GM21381 (cell line): ENCODE measurements around the gene B3GLCT.

Source experiments
- ATAC-seq: cut with Tn5 transposase; IDR thresholded peaks from one replicate; pipeline ENCODE4 v1.9.1; 2021; ENCODE audit warnings: mild to moderate bottlenecking, moderate library complexity; ENCODE audit not compliant: unreplicated experiment

B3GLCT gene

DNA sequence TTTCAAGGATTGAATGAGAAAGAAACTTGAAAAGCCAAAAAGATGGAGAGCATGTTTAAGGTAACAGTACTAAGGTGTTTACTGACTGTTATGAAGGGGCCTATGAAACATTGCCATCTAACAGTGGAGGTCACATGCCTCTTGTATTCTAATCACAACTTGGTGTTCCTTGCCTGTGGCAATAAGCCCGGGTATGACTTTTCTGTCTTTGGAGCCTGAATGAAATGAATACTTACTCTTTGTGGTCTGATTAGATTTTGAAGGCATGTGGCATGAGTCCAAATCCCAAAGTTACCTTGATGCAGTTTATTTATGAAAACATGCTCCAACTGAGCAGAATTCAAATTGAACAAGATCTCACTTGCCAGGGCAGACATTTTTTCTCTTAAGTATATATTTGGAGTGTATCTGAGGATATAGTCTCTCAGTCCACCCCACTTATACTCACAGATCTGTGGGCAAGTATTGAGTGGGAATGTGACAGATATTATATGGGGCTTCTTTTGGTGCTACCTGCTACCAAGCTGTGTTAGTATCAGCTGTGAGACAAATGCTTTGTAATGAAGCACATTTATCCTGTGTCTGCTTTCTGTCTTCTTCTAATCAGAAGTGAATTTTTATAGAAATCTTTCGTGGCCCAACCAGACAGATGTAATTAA, 67.5 kb downstream of the B3GLCT start:
- ATAC-seq: no peak

DNA sequence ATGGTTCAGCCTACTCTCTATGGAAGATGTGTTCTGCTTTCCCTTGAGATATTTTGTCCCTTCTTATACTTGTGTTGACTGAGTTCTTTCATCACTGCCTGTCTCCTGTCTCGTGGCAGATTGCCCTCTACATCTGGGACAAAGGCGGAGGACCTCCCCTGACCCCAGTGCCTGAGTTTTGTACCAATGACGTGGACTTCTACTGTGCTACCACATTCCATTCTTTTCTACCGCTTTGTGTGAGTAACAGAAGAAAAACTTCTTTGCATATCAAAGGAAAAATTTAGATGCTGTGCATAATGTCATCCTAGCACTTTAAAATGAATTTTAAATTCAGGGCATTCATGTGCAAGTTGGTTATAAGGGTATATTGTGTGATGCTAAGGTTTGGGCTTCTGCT, 74.6 kb downstream of the B3GLCT start:
- no peak for ATAC-seq

DNA sequence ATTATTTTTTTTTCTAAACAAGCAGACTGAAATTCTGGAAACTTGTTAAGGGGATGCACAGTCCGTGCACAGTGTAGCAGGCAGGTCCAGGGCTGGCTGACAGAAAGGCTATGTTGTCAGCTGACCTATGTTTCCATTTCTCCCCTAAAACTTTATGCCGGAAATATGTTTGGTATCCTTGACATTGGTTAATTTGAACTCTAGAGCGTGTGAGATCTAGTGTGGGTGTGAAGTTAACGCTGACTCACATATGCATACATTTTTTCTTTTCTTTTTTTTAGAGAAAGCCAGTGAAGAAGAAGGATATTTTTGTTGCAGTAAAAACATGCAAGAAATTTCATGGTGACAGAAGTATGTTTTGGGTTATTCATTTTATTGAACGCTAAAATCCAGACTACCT, 76.6 kb downstream of the B3GLCT start:
- ATAC-seq: no peak

DNA sequence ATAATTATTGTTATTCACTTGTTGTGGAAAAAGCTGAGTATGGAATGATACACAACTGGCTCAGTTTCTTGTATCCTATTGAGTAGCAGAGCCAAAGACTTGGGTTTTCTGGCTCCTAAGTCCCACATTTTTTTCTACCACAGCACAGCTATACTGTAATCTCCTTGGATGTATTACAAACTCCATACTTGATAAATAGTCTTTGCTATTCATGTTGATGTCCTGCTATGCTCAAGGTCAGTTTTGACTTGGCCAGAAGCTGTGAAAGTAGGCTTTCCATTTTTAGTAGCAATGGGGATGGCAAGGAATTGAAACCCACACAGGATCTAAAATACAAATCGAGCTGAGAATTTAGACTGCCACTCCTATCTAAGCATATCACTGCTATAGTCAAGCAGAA, 79.1 kb downstream of the B3GLCT start:
- no peak for ATAC-seq

DNA sequence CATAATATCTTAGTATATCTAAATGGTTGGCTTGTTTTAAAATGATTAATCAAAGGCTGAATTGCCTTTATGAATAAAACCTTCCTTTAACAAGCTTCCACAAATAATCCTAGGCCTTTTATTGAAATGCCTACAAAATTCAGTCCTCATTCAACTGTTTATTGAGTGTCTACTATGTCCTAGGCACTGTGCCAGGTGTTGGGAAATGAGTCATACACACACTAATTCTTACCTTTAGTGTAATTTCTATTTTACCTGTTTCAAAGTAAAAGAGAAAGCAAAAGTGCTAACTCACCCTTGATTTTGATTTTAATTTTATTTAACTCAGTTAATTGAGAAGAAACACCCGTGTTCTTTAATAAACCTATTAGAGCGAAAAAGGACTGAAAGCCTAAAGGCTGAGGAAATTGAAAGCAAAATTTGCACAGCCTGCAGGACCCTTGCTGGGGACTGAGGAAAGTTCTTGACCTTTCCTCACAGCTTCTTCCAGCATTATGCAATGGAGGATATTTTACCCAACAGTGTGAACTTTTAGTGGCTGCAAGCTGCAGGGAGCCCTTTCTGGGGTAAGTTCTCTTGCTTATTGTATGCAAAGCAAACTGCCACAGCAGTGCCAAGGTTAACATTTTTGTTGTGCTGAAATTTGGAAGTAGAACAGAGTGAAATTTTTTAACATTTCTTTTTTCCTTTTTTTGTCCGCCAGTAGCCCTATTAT, 83.1 kb downstream of the B3GLCT start:
- ATAC-seq: no peak

DNA sequence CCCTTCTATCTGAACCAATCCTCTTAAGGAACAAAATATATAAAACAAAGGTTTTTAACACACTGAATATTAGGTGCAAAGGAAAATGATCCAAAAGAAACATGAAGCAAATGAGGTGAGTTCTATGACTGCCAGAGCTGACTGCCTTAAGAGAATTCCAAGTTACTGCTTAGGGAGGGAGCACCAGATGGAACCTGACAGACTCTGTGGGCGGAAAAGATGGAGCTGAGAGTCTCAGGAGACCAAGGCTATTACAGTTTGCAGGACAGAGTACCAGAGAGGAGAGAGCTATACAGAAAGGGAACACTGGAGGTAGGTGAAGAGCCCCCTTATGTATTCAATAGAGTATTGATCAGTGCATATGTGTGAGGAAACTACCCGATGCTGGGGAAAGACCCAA, 87.2 kb downstream of the B3GLCT start:
- ATAC-seq: no peak

DNA sequence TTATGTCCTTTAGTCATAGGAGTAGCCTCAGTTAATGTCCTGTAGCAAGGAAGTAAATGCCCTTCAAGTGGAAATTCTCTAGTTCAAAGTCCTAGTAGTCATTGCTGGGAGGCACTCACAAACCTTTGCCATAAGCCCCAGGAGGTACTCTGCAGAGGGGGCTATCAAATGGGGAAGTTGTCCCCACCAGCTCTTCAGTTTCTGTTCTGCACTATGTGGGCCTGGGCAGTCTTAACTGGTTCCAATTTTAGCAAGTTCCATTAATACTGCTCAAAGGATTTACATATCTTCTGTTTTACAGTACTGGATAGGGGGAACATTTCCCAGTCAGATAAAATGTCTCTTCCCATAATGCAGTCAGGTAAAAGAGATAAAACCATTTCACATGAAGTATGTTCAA, 101.3 kb downstream of the B3GLCT start:
- ATAC-seq: no peak

DNA sequence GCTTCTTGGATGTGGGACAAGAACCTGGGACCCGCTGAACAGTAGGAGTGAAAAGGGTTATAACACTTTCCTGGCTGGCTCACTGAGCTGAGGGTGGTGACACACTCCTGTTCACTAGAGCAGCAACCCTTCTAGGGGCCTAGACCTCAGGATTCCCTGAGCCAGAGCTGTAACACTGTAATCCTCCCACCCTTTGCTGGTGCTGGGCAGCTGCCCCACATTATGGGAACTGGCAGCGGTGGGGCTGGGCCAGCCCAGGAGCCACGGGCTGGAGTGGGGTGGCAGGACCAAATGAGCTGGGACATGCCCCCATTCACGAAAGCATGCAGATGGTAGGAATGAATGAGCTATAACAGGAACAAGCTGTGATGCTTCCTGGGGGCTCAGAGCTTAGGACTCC, 110.6 kb downstream of the B3GLCT start:
- no peak for ATAC-seq

DNA sequence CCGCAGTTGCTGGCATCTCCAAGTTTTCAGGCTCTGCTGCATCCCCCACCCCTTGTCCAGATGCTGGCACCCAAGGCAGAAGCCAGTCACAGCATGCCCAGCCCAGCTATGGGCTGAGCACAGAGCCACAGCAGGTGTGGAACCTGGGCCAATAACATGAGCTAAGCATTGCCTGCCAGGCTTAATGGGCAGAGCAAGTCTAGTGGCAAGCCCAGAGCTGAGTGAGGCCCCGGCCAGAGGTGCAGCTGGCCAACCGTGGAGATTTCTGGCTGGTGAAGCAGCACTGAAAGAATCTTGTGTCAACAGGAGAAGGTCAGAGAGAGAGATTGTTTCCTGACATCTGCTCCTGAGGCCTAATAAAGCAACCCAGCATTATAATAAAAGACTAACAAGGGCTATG, 111.0 kb downstream of the B3GLCT start:
- no peak for ATAC-seq

DNA sequence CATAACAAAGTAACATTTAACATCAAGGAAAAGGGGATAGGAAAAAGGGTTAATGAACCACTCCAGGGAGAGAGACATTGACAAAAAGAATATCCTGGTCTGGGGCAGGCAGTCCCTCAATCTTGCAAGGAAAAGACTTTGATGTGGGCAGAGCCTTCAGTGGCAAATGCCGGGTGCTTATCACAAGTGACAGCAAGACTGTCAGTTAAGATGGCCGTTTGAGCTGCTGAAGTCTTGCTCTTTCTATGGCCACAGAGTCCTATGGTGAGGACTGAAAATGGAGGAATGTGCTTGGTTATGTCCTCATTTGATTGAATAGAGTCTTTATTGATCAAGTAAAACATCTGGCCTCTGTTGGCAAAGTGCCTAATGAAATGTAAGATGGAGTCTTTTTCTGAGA, 112.1 kb downstream of the B3GLCT start:
- no peak for ATAC-seq

DNA sequence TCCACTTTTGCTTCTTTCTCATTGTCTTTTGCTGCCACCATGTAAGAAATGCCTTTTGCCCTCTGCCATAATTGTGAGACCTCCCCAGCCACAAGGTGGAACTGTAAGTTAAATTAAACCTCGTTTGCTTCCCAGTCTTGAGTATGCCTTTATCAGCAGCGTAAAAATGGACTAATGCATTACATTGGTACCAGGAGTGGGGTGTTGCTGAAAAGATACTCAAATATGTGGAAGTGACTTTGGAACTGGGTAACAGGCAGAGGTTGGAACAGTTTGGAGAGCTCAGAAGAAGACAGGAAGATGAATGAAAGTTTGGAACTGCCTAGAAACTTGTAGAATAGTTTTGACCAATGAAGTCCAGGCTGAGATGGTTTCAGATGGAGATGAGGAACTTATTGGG, 115.2 kb downstream of the B3GLCT start:
- ATAC-seq: no peak

DNA sequence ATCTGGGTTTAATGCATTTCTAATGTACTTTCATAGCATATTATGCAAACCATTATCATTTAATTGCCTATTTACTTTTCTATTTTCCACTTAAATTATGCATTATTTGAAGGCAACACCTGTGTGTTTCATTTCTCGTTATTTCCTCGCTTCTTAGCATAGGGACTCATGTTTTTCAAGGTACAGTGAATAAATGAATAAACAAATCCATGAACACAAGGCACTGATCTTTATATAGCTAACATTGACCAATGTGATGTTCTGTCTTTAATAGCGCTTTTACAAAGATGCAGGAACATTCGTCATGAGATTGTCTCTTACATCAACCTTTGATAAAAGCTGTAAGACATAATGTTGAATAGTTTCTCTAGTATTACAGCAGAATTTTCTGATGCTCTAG, 121.2 kb downstream of the B3GLCT start:
- ATAC-seq: no peak

DNA sequence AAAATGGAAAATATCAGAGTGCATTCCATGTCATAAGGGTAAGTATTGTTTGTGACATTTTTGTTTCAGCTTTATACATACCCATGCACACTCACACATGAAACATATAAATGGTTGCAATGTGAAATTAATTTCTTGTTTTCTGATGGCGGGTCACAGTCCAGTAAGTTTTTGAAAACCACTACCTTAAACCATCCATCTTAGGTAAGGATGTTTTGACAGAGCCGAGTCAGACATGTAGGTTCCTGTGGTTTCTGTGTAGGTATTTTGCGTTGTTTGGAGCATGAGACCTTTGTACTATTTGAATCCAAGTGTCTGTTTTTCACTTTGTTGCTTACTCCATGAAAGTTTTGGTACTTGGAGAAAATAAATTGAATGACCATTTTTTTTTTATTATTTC, 121.7 kb downstream of the B3GLCT start:
- ATAC-seq: no peak

DNA sequence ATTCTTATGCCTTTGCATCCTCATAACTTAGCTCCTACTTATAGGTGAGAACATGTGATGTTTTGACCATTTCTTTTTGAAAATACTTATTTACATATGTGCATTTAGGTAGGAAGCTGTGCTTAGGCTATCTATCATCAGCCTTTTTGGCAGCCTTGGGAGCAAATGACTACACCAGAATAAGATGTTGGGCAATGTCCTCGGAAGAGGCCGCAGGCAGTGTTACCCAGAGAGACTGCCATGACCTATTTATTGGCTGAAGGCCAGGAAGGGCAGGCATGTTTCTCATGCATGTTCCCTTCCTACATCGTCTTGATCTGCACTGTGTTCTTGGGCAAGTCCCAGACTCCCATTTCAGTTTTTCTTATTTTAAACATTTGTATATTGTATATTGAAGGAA, 122.3 kb downstream of the B3GLCT start:
- no peak for ATAC-seq

DNA sequence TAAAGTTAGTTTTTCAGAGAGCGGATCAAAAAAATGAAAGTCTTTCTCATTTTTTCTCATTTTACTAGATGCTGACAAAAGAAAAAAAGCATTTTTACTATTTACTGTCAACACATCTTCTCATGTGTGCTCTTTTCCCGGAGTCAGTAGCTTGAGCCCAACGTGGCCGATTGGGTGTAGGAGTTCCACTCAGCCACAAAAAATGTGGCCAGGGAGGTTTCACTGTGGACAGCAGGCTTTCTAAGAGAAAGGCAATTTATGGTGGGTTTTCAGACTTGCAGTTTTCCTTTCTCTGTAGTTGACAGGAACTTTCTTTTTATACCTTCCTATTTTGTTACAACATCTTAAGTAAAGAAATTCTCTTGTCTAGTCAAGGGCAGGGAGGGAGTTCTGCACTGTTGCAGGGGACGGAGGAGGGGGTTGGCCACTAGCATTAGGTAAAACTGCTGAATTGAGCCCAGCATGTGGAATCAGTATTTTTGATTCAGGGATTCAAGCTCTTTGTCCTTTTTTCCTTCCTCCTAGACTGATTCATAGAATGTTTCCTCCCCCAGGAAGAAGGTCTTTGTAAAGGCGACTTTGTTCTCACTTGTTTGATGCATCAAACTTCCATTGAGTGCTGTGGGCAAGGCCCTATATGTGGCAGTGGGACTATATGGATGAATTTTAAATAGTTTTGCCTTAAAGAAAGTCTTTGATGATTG, 123.1 kb downstream of the B3GLCT start:
- ATAC-seq: no peak

DNA sequence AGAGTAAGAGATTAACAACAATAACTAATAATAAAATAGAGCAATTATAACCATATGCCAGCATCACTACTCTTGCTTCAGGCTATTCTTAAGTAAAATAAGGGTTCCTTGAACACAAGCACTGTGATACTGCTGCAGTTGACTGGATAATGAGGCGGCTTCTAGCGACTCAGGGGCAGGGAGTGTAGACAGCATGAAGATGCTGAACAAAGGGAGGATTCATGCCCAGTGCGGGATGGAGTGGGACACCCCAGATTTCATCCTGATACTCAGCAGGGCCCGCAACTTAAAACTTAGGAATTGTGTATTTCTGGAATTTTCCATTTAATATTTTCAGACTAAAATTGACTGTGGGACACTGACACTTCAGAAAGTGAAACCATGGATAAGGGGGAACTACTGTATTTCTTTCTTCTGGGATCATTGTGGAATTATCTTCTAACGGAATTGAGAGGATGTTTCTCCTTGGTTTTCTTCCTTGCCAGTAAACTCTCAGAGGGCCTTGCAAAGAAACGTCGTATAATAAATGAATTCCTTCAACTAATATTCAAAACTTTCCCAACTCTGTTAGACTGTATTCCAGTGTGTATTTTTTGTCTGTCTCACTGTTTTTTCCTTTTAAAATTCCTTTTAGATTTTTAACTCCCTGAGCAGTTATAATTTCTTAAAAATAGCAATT, 127.5 kb downstream of the B3GLCT start:
- ATAC-seq: no peak

DNA sequence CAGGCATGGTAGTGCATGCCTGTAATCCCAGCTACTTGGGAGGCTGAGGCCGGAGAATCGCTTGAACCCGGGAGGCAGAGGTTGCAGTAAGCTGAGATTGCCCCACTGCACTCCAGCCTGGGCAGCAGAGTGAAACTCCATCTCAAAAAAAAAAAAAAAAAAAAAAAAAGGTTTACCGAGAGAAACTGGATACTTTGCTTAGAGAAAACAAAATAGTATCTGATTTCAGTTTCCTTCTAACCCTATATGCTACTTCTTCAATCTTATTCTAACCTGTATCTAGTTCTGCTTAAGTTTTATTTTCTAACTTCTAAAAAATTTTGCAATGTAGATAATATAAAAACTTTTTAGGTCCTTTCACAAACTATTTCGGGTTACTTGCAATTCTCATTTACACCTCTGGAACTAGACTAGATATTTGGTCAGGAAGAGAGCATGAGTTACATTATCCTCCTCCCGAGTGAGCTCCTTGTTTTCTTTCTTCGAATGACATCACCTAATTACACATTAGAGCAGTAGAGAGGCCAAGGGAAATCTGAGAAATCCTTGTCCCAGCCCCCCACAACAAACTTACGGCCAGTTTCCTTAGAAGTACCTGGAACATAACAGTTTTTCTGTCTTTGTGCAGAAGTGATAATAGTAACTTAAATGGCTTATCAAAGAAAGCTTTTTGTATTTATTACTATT, 128.9 kb downstream of the B3GLCT start:
- no peak for ATAC-seq

DNA sequence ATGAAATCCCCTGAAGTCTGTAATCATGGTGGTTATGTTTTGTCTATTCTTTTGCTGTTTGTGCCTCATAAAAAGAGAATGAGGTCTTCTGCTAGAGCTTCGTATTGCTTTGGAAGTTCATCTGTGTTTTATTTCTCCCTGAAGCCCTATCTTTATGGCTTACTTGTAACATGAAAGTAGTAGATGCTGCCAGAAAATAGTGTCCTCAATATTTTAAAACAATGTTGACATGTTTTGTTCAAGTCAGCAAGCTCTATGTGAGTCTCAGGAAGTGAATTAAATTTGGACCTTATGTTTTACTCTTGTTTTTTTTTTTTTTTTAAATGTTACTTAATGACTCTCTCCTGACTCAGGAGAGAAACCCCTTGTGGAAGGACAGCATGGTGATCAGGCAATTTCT, 130.5 kb downstream of the B3GLCT start:
- no peak for ATAC-seq

DNA sequence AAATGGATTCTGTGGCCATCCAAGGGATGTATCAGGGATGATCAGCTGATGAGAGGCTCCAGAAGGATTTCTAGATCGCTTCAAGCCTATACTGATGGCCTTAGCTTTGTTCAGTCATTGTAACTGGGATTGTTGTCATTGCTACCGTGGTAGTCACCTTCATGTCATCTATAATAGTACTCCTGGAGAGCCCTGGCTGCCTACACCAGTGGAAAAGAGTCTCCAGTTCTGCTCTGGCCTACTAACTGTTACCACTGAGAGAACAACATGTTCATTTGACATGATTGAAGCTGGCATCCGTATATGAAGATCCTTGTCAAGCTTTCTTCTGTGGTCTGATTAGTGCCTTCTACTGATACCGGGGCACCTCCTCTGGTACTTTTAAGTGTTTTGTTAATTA, 131.3 kb downstream of the B3GLCT start:
- no peak for ATAC-seq

DNA sequence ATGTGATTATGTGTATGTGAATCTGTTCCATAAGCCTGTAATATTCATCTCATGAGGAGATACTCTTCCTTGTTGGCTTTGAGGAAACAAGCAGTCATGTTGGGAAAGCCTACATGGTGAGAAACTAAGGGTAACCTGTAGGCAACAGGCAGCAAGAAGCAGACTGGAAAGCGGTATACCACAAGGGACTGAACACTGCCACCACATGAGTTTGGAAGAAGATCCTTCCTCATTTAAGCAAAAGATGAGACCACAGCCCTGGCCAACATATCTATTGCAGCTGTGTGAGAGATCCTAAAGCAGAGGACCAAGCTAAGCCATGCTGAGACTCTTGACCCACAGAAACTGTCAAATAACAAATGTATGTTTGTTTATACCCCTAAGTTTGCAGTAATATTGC, 134.8 kb downstream of the B3GLCT start:
- no peak for ATAC-seq

DNA sequence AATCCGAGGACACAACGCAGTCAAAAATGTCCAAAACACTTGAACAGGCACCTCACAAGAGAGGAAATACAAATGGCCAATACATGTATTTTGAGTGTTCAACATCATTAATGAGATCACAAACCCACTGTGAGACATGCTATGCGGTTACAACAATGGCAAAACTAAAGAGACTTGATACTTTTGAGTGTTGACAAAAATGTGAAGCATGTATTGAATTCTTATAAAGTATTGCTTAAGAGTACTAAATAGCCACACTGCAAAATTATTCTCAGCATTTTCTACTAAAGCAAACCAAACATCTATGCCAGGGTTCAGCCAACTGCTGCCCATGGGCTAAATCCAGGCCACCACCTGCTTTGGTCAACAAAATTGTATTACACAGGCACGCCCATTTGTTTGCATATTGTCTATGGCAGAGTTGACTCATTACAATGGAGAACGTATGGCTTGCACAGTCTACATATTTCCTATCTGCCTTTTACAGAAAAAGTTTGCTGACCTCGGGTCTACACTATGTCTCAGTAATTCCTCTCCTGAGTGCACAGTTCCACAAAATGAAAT, 135.3 kb downstream of the B3GLCT start:
- no peak for ATAC-seq
